GM19023 (cell line): Measurements from ENCODE around the gene DNMBP.

Experiments
- ATAC-seq: cut with Tn5 transposase; IDR thresholded peaks from one replicate; pipeline ENCODE4 v1.9.1; 2021; ENCODE audit warnings: mild to moderate bottlenecking, moderate library complexity; ENCODE audit not compliant: unreplicated experiment

DNMBP gene

DNA sequence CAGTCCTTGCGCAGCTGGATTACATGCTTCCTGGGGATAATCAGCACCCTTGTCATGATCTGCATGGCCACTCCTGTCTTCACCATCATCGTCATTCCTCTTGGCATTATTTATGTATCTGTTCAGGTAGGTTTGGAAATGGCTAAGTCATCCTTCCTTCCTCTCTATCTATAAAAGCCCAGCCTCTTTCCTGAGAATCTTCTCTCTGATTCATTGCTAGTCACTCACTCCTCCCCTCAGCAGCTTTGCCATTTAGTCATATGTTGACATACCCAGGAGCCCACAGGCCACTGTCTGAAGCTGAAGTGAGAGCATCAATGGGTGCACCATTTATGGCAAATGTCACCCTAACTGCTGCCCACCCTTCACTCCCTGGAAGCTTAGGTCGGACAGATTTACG is 175.3 kb downstream of the DNMBP start:
- ATAC-seq, result no peak

DNA sequence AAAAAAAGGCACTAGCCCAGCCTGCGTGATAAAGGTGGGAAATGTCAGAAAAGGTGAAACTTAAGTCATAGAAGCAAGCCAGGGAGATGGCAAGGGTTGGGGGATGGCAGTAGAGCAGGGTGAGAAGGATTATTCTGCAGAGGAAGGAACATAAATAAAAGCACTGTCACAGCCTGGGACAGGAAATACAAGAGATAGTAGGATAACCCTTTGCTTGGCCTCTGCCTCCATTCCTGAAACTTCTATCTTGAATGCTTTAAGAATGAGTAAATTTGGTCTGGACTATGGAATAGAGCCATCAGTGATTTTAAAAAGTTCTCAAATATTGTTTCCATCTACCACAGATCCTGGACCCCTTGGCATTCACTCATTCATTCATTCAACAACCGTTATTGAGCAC is 177.3 kb downstream of the DNMBP start:
- ATAC-seq, result no peak

DNA sequence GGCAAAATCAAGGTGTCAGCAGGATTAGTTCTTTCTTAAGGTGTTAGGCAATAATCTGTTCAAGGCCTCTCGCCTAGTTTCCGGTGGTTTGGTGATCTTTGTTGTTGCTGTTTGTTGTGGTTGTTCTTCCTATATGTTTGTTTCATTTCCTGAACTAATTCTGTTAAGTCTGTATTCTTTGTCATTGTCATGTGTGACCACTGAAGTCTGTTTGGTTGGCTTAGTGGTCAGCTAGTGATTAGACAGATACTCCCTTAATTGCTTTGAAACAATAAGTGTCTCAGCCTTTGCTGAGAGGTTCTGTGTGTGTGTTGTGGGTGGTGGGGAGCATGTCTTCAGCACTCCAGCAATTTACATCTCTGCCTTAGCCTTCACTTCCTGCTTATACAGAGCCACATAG is 181.3 kb downstream of the DNMBP start:
- no peak for ATAC-seq

DNA sequence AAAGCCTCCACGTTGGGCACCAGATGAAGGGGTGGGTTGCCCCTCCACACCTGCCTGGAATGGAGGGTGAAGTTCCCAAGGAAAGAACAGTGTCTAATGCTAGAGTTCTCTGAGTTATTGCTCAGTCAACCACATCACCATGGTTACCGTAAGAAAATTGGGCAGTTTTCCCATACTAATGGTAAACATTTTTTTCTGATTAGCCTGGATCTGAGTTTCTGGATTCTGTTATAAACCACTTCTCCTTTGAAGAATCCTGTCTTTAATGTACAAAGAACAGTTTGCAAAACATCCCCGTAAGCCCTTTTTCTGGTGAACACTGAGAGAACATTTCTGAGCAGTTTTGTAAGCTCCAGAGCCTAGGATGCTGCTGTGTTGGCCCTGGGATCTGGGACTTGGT is 181.8 kb downstream of the DNMBP start:
- ATAC-seq, result no peak
